Measurements from ENCODE around the gene RIPK1. TPM values are rescaled to one million over a fixed set of nuclear protein-coding genes. Genes with fewer than 3 reads are reported as not detected.

The RIPK1 gene
- total and polyA plus RNA-seq, 9 of the 15 experiments (the other 6 are each of a cell fraction or from before 2014, with no cell fraction given): 3.8 to 24.9 (median 17.7) TPM

GRCh38 chr6:3063733-3064700 lies 4.3 kb upstream of the RIPK1 start (continued):
- peak; percentile 5 to 96; a peak in 2 of 4 replicates for TF ChIP-seq MLLT1 (IDR thresholded peaks at IDR 0.05)
- no peak for TF ChIP-seq ZBTB5 (IDR thresholded peaks at IDR 0.05)
- no peak for TF ChIP-seq ERF (CRISPR knock-in tag; IDR thresholded peaks at IDR 0.05)
- peak; percentile 94 for TF ChIP-seq E2F1 (CRISPR knock-in tag; IDR thresholded peaks at IDR 0.05)
- TF ChIP-seq ZNF232 (CRISPR knock-in tag; IDR thresholded peaks at IDR 0.05): no peak
- TF ChIP-seq HMG20A (CRISPR knock-in tag; conservative IDR thresholded peaks at IDR 0.05): no peak
- no peak for TF ChIP-seq ZZZ3 (IDR thresholded peaks at IDR 0.05)
- no peak; the same call in 1 of the 2 replicates for TF ChIP-seq STAG1 (CRISPR knock-in tag; IDR thresholded peaks at IDR 0.05; ENCODE audit: borderline replicate concordance)
- peak in 1 of 2 experiments; percentile 62; a peak in 2 of 4 replicates for TF ChIP-seq SRF (CRISPR knock-in tag; IDR thresholded peaks at IDR 0.05)
- TF ChIP-seq CREM (IDR thresholded peaks at IDR 0.05; ENCODE audit: low read depth): peak; percentile 73
- 0 out of 2 replicates have a peak, but pooled peaks have one; percentile 3 for TF ChIP-seq ZNF316 (IDR thresholded peaks at IDR 0.05)
- TF ChIP-seq BMI1 (IDR thresholded peaks at IDR 0.05; ENCODE audit: low read length): no peak
- TF ChIP-seq MLX (CRISPR knock-in tag; conservative IDR thresholded peaks at IDR 0.05): peak in 1 of 2 experiments; percentile 71; a peak in 1 of 4 replicates
- no peak for TF ChIP-seq JUNB (CRISPR knock-in tag; conservative IDR thresholded peaks at IDR 0.05)
- TF ChIP-seq RBM34 (IDR thresholded peaks at IDR 0.05; ENCODE audit: borderline replicate concordance, insufficient read depth, low read length): no peak
- TF ChIP-seq NR1H2 (CRISPR knock-in tag; IDR thresholded peaks at IDR 0.05): no peak
- peak; percentile 69; the same call in 1 of the 2 replicates for TF ChIP-seq HDAC2 (IDR thresholded peaks at IDR 0.05)
- TF ChIP-seq BDP1 (IDR thresholded peaks at IDR 0.05; ENCODE audit: insufficient read depth, insufficient read length): no peak
